SK-N-SH (cell line): Measurements from ENCODE around the gene FA2H.

Experiments used
- CTCF ChIP-seq: fragments of 200-600 bp; sonication (generic); IDR thresholded peaks from 2 replicates; pipeline ENCODE4 v1.6.1; 2017; ENCODE audit warnings: antibody characterized with exemption, mild to moderate bottlenecking, moderate library complexity
- EP300 ChIP-seq, 2 experiments: IDR thresholded peaks; 2 replicates each; pipeline versions ENCODE4 v1.4.0 to v1.6.1; 2012; ENCODE audit warnings: borderline replicate concordance in 1 of 2, low read depth in 1 of 2, low read length in 1 of 2
- GABPA ChIP-seq: IDR thresholded peaks from 2 replicates; pipeline ENCODE4 v1.4.0; 2012; ENCODE audit warnings: low read depth, mild to moderate bottlenecking
- TF ChIP-seq, protein P1 (sequence below): IDR thresholded peaks from 2 replicates; pipeline ENCODE4 v1.6.1; 2012; ENCODE audit warnings: mild to moderate bottlenecking, low read depth, low read length, moderate library complexity

GRCh38 chr16:74735554-74735953 is 39.1 kb downstream of the FA2H start:
- TF ChIP-seq CTCF (no peak), GABPA (no peak), EP300 (IDR thresholded peaks at IDR 0.05; ENCODE audit: borderline replicate concordance in 1 of 2, low read depth in 1 of 2, low read length in 1 of 2) (no peak)
- TF ChIP-seq, protein P1, sequence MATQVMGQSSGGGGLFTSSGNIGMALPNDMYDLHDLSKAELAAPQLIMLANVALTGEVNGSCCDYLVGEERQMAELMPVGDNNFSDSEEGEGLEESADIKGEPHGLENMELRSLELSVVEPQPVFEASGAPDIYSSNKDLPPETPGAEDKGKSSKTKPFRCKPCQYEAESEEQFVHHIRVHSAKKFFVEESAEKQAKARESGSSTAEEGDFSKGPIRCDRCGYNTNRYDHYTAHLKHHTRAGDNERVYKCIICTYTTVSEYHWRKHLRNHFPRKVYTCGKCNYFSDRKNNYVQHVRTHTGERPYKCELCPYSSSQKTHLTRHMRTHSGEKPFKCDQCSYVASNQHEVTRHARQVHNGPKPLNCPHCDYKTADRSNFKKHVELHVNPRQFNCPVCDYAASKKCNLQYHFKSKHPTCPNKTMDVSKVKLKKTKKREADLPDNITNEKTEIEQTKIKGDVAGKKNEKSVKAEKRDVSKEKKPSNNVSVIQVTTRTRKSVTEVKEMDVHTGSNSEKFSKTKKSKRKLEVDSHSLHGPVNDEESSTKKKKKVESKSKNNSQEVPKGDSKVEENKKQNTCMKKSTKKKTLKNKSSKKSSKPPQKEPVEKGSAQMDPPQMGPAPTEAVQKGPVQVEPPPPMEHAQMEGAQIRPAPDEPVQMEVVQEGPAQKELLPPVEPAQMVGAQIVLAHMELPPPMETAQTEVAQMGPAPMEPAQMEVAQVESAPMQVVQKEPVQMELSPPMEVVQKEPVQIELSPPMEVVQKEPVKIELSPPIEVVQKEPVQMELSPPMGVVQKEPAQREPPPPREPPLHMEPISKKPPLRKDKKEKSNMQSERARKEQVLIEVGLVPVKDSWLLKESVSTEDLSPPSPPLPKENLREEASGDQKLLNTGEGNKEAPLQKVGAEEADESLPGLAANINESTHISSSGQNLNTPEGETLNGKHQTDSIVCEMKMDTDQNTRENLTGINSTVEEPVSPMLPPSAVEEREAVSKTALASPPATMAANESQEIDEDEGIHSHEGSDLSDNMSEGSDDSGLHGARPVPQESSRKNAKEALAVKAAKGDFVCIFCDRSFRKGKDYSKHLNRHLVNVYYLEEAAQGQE: no peak
